ENCODE measurements around the gene CNPY4.

DNA sequence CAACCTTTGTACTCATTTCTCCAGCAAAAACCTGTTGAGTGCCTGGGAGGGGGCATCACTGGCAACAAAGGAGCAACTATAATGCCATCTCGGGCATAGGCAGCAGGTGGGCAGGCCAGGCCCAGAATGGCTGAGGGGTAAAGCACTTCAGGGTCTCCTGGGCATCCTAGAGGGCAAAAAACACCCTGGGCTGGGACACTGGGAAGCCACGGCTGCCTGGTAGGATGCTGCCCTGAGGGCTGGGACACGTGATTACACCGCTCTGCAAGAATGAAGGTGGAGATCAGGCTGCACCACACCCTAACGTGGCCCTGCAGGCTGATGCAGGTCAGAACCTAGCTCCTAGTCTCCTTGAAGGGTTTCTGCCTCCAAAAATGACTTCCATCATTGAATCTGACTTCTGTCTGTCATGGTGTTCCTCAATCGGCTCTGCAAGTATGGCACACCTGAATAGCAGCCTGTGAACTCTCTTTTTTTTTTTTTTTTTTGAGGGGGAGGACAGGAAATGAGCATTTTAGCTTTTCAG is 43.6 kb downstream of the CNPY4 start:
- TF ChIP-seq POLR2A (IDR thresholded peaks at IDR 0.05; ENCODE audit: low read depth, low read length) = no peak
- TF ChIP-seq TAF1 (IDR thresholded peaks at IDR 0.05; ENCODE audit: borderline replicate concordance, low read depth, low read length) = no peak
- TF ChIP-seq POLR2AphosphoS5 (IDR thresholded peaks at IDR 0.05; ENCODE audit: low read depth, low read length) = no peak
